HL-60 (cell line): ENCODE data around the gene LPCAT1.

Experiments
- DNase-seq, 2 experiments: peaks; one replicate each; pipeline ENCODE4 v3.0.0-alpha.2; 2010 to 2020; ENCODE audit warnings: low read depth in 1 of 2, low spot score in 1 of 2
- H3K27ac ChIP-seq: fragments of 250-450 bp; sonication (Bioruptor Pico); replicated peaks from 2 replicates; pipeline ENCODE4 v1.5.1; 2020; ENCODE audit warnings: mild to moderate bottlenecking, moderate library complexity
- H3K27me3 ChIP-seq: fragments of 250-450 bp; sonication (Bioruptor Pico); 2 replicates; pipeline ENCODE4 v1.5.1; 2021; ENCODE audit warnings: mild to moderate bottlenecking, moderate library complexity; ENCODE audit not compliant: insufficient read depth, poor library complexity, severe bottlenecking
- H3K4me3 ChIP-seq: replicated peaks from 2 replicates; pipeline ENCODE4 v1.5.1; 2011; ENCODE audit warnings: mild to moderate bottlenecking, control low read depth, low read length; ENCODE audit not compliant: insufficient read depth
- CTCF ChIP-seq: IDR thresholded peaks from one replicate; pipeline ENCODE4 v1.5.1; 2011; ENCODE audit warnings: low read length, control low read depth, inconsistent platforms; ENCODE audit not compliant: insufficient read depth
- GABPA ChIP-seq: IDR thresholded peaks from 2 replicates; pipeline ENCODE4 v1.6.1; 2012; ENCODE audit warnings: low read depth
- POLR2AphosphoS5 ChIP-seq: IDR thresholded peaks from 2 replicates; pipeline ENCODE4 v1.6.1; 2012; ENCODE audit warnings: low read depth
- SPI1 ChIP-seq: IDR thresholded peaks from 2 replicates; pipeline ENCODE4 v1.6.1; 2012; ENCODE audit warnings: low read depth, mild to moderate bottlenecking, borderline replicate concordance
- TF ChIP-seq, protein P1 (sequence below): IDR thresholded peaks from 2 replicates; pipeline ENCODE4 v1.6.1; 2012; ENCODE audit warnings: low read depth; ENCODE audit not compliant: insufficient replicate concordance

The LPCAT1 gene

GRCh38 chr5:1464511-1464910 lies 59.2 kb downstream of the LPCAT1 start:
- Histone ChIP-seq H3K4me3 (no peak overlapping the region), H3K27me3 (no peaks in the 10 kb centered on the region), H3K27ac (no peak overlapping the region)
- no peak for TF ChIP-seq POLR2AphosphoS5
- no peak for TF ChIP-seq CTCF
- TF ChIP-seq SPI1: no peak
- TF ChIP-seq, protein P1, sequence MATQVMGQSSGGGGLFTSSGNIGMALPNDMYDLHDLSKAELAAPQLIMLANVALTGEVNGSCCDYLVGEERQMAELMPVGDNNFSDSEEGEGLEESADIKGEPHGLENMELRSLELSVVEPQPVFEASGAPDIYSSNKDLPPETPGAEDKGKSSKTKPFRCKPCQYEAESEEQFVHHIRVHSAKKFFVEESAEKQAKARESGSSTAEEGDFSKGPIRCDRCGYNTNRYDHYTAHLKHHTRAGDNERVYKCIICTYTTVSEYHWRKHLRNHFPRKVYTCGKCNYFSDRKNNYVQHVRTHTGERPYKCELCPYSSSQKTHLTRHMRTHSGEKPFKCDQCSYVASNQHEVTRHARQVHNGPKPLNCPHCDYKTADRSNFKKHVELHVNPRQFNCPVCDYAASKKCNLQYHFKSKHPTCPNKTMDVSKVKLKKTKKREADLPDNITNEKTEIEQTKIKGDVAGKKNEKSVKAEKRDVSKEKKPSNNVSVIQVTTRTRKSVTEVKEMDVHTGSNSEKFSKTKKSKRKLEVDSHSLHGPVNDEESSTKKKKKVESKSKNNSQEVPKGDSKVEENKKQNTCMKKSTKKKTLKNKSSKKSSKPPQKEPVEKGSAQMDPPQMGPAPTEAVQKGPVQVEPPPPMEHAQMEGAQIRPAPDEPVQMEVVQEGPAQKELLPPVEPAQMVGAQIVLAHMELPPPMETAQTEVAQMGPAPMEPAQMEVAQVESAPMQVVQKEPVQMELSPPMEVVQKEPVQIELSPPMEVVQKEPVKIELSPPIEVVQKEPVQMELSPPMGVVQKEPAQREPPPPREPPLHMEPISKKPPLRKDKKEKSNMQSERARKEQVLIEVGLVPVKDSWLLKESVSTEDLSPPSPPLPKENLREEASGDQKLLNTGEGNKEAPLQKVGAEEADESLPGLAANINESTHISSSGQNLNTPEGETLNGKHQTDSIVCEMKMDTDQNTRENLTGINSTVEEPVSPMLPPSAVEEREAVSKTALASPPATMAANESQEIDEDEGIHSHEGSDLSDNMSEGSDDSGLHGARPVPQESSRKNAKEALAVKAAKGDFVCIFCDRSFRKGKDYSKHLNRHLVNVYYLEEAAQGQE: no peak
- no peak for TF ChIP-seq GABPA
- DNase-seq: no peak

GRCh38 chr5:1464096-1464446 lies 59.7 kb downstream of the LPCAT1 start:
- H3K27me3 ChIP-seq: no peaks in the 10 kb centered on the region
- no peak overlapping the region for H3K4me3 ChIP-seq
- DNase-seq: no peak
- no peak for TF ChIP-seq GABPA
- no peak overlapping the region for H3K27ac ChIP-seq

- TF ChIP-seq SPI1 (no peak), CTCF (no peak), POLR2AphosphoS5 (no peak)
- TF ChIP-seq, protein P1: no peak
- H3K27me3 ChIP-seq: no peaks in the 10 kb centered on the region
- H3K4me3 ChIP-seq: no peak overlapping the region
- H3K27ac ChIP-seq: no peak overlapping the region
- no peak for DNase-seq
Measured at GRCh38 chr5:1463326-1464095, 60.2 kb downstream of the LPCAT1 start.

DNA sequence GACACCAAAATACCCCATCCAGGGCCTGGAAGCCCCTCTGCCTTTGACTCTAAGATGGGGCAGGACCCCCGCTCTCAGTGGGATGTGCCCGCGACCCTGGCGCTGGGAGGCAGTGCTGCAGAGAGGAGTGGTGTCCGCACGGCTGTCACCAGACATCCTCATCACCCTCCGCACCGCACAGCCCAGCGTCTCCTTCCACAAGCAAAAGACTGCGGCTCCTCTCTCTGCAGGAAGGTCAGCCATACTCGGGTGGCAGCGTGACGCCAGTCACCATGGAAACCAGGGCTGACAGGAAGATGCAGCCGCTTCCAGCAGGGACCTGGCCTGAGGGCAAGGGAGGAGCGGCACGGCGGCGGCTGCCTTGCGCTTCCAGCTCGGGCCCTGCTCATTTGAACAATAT lies 61.4 kb downstream of the LPCAT1 start:
- DNase-seq: no peak
- no peaks in the 10 kb centered on the region for H3K27me3 ChIP-seq
- no peak overlapping the region for H3K27ac ChIP-seq
- no peak overlapping the region for H3K4me3 ChIP-seq
- no peak for TF ChIP-seq GABPA
- TF ChIP-seq SPI1: no peak
- TF ChIP-seq, protein P1: no peak
- no peak for TF ChIP-seq CTCF
- no peak for TF ChIP-seq POLR2AphosphoS5
